Cerebellar nuclear complex (tissue), 1 donor: ENCODE measurements around the gene PPP1R18.

ENCODE experiments used
- DNase-seq, 2 experiments: peaks; one replicate each; lab custom pipeline; 2025; lab: John Stamatoyannopoulos, UW

PPP1R18 gene

DNA sequence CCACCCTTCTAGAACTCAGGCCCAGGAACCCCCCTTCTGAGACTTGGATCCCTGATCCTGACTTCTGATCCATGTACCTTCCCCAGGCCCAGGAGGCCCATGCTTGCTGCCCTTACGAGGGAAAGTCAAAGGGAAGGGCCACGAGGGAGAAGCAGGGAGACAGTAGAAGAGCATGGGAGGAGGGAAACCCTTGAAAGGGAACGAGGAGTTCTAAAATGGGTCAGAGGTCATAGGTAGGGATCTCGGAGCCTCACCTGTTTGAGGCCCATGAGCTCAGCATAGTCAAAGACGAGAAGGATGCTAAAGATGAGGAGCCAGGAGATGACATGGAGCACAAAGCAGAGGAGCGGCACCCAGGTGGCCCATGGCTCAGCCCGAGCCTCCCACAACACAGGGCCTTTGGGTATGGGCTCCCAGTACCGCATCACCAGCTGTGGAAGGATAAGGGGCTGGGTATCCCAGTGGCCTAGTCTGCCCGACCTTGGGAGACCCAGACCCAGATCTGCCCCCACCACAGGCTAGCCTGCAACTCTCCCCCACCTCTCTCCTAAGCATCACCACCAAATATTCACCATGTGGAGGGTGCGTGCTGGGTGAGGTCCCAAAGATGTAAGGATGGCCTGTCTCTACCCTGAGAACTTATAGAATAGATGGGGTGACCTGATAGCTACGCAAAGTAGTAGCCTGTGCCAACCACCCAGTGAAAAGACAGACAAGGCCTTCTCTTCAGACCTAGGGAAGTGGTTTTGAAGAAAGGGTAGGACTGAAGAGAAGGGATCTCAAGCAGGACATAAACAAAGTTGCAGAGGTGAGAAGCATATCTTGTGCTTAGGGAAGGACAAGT, 2.8 kb upstream of the PPP1R18 start:
- DNase-seq: no peak

DNA sequence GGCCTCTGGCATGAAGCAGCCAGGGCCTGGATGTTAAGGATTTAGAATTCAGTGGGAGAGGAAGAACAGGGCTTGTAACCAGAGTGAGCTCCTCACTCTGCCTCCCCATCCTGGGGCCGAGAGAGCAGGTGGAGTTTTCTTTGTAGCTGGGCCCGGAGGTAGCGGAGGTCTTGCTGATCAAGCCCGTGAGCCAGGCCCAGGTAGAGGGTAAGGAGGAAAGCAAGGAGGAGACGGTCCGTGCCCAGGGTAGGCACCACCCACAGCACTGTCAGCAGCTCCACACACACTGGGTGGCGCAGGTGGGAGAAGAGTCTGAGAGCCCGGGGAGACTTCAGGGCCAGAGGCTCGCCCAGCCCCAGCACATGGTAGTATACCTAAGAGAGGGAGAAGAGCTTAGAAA, 2.1 kb upstream of the PPP1R18 start:
- no peak for DNase-seq

- no peak for DNase-seq
Measured at GRCh38 chr6:30687659-30688431, 1.4 kb upstream of the PPP1R18 start.

DNA sequence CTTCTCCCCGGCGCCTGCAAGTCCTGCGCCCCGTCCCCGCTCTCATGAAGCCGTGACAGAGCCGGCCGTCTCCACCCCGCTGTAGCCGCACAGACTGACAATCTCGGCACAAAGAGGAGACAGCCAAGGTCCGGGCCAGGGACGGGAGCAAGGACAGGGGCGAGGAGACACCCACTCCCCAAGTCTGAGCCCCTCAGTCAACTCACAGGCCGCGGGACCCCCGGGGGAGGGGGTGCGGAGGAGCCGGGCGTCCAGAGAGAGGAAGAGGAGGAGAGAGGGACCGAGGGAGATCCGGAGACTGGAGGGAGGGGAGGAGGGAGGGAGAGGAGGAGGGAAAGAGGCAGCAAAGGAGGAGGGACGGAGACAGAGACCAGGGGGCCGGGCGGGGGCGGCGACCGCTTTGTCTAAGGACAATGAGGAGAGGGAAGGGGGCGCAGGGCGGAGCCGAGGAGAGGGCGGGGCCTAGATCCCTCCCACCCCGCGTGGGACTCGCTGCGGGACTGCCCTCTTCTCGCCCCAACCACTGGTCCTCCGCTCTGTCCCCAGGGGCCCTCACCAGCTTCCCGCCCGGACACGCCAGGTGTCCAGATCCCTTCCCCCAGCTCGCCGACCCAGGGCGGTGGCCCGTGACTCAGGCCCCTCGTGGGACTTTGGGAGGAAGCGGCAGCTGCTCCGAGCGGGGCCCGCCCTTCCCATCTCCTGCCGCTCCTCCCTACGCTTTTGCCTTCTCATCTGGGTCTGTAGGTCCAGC, 638 bp upstream of the PPP1R18 start:
- DNase-seq: no peak

DNA sequence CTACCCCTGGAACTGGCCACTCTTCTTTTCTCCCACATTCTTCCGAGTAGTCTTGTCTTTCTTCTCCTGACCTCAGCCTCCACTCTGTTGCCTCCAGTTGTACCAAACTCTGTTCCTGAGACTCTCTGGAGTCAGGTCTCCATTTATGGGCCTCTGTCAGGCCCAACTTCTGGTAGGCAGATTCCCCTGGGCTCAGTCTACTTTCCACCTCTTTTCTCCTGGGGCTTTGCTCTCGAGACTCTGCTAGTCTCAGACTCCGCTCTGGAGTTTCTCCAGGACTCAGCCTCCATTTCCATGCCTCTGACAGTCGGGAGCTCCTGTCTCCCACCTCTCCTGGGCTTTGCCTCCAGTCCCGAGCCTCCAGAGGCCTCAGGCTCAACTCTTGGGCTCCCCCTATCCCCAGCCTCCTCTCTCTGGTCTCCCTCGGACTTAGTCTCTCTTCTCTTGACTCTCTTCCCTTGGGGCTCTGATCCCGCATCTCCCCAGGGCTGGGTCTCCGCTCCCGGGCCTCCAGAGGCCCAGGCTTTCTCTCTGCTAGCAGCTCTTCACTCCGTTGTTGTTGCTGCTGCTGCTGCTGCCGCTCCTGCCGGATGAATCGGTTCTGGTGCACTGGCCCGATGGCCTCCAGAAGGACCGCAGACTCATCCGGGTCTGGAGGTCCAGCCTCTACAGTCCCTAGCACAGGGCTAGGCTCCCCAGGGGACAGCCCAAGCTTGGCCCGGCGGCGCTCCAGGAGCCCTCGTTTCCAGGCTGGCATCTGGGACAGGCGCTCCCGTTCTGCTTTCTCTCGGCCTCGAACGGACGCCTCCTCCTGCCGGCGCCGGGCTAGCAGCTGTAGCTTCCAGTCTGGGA, 1.1 kb downstream of the PPP1R18 start:
- no peak for DNase-seq

GRCh38 chr6:30684386-30685156, 1.9 kb downstream of the PPP1R18 start:
- DNase-seq: no peak

DNA sequence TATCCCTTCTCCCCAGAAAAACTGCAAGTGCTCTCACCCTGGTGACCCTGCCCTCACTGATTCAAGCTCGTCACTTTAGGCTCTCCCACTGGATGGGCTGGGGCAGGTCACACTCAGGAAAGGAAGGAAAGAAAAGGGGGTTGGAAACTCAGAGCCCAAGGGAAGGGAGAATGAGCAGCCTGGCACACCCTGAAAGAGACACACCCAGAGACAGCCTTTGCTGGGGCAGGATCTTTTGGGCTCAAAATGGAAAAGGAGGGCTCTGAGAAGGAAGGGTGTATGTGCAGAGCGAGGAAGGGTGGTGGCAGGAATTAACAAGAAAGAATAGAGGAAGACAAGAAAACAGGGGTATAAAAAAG, 2.5 kb downstream of the PPP1R18 start:
- no peak for DNase-seq

DNA sequence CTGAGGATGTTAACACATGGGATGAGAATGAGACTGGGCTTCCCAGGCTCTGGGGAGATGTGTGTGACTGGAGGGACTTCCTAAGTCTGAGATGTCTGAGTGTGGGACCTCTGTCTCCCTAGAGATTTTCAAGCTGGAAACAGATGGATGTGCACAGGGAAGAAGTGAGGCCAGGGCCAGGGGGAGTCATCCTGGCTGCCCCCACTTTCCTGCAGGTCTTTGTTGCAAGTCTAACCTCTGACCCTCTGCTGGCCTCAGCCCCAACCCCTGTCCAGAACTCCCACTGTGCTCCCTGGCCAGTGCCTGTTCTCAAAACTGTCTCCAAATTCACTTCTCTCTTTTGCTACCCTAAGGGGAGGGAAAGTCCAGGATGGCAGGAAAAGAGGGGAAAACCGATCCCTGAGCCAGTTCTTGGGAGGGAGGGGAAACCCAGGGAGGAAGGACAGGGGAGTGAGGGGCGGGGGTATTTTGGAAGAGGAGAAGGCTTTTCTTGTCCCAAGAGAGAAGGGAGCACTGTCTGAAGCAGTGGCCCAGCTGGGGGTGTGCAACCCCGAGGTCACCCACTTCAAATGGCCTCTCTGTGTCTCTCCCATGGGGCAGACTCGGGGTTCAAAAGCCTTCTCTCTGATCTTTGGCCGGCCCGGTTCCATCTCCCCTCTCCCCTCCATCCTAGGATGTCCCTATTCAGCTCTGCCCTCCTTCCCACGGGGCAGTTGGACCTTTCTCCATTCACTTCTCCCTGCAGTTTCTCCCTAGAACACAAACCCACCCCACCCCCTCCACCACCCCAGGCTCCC, 3.1 kb downstream of the PPP1R18 start:
- DNase-seq: no peak

GRCh38 chr6:30682143-30683117, 4.0 kb downstream of the PPP1R18 start:
- no peak for DNase-seq

DNA sequence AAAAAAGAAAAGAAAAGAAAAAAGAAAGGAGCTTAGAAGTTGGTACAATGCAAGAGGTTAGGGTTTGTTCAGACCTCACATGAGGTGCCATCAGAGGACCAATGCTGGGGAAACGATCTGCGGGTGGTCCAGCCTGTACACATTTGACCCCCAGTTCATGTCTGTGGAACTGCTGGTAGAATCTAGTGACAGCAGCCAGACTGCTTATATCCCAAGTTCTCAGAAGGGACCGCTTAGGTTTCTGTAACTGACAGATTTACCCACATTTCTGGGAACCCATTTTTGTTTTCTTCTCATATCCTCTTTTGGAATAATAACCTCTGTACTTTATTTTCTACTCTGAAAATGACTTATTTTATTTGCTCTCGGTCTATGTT, 4.7 kb downstream of the PPP1R18 start:
- DNase-seq: no peak

DNA sequence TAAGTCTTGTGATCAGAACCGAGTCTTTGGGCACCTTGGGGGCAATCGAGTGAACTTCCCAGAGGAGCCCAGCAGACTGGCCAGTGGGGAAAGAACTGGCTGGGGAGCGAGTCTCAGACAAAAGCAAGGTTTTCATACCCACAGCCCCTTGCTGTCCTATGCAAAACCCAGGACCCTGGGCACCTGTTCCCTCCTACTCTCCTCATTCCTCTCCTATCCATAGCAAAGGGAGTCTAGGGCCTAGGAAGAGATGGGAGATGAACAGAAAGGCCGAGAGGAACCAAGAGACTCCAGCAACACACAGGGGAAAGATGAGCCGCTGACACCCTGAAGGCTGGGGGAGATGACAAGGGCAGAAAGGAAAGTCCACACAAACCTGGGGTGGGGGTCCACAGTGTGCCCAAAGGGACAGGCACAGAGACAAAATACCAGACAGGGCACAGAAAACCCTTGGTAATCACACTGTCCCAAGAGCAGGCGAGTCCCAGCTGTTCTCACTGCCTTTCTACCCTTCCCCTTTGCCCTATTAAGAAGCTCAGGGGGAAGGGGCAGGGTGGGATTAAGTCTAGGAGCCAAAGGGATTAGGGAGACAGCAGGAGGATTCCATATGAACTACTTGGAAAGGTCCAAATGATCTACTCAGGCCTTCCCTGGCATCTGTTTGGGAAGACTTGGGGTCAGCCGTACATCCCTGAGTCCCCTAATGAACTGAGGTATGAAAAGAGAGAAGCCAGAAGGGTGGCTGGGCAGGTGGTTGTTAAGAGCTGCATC, 6.5 kb downstream of the PPP1R18 start:
- DNase-seq: no peak

- DNase-seq: peak; percentile 4 to 49
Measured at GRCh38 chr6:30678964-30679726, 7.3 kb downstream of the PPP1R18 start.

- no peak for DNase-seq
Measured at GRCh38 chr6:30676660-30677285, 9.7 kb downstream of the PPP1R18 start.

GRCh38 chr6:30672445-30673253, 13.8 kb downstream of the PPP1R18 start, which contains the start of gene DHX16:
DHX16 (minus strand) TSS chr6:30673006; CDS start chr6:30672841, 165 bp downstream.
- peak; percentile 69 to 84 for DNase-seq

DNA sequence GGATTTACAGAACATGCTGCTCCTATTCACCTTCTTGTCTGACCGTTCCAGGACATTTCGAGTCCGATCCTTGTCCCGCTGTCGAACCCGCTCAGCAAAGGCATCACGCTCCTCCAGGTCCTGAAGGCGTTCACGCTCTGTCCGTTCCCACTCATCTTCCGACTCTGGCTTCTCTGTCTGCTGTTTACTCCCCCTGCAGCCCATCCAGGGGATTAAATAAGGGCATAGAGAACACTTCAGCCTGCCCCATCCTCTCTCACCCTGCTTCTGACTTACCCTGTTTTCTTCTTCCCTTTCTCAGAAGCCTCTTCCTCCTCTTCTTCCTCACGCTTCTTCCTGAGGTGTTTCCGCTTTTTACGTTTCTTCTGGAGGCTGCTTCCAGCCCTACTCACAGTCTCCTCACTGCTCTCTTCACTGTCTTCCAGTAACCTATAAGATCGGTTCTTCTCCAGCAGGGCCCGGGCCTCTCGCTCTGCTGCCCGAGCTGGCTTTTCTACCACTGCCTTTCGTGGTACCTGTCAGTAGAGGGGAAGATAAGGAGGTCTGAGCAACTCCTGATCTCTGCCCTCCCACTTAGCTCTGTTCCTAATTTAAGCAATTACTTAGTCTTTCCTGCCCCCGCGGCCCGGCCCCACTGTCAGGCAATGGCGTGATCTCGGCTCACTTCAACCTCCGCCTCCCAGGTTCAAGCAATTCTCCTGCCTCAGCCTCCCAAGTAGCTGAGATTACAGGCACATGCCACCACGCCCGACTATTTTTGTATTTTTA, 15.5 kb downstream of the PPP1R18 start:
- no peak for DNase-seq
